Superior temporal gyrus (tissue), 1 donor: ENCODE measurements around the gene ITGB2.
"Not testable (repeated sequence)": the region's sequence is repeated elsewhere in the genome, so short reads cannot be mapped to it uniquely, and the experiment has no call there.

ENCODE experiments used
- DNase-seq: peaks from one replicate; pipeline ENCODE4 v3.0.0-alpha.2; 2016; ENCODE audit errors: extremely low spot score

Gene ITGB2

GRCh38 chr21:44926331-44927101 lies 5.8 kb upstream of the ITGB2 start:
- no peak for DNase-seq

DNA sequence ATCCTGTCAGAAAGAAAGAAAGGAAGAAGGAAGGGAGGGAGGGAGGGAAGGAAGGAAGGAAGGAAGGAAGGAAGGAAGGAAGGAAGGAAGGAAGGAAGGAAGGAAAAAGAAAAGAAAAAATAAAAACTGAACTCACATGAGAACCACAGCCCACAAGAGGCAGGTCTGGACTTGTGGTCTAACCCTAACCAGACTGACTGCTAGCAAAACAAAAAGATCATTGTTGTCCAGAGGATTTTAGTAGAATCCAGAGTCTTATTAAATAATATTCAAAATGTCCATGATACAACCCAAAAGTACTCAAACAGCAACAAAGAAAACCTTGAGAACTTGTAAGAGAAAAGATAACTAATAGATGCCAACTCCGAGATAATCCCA lies 4.7 kb upstream of the ITGB2 start:
- no peak for DNase-seq

- peak; percentile 20 for DNase-seq
Observed at GRCh38 chr21:44924606-44925377, 4.1 kb upstream of the ITGB2 start.

- DNase-seq: no peak
Observed at GRCh38 chr21:44923480-44924084, 2.9 kb upstream of the ITGB2 start.

GRCh38 chr21:44921928-44922327 lies 1.2 kb upstream of the ITGB2 start:
- DNase-seq: no peak

DNA sequence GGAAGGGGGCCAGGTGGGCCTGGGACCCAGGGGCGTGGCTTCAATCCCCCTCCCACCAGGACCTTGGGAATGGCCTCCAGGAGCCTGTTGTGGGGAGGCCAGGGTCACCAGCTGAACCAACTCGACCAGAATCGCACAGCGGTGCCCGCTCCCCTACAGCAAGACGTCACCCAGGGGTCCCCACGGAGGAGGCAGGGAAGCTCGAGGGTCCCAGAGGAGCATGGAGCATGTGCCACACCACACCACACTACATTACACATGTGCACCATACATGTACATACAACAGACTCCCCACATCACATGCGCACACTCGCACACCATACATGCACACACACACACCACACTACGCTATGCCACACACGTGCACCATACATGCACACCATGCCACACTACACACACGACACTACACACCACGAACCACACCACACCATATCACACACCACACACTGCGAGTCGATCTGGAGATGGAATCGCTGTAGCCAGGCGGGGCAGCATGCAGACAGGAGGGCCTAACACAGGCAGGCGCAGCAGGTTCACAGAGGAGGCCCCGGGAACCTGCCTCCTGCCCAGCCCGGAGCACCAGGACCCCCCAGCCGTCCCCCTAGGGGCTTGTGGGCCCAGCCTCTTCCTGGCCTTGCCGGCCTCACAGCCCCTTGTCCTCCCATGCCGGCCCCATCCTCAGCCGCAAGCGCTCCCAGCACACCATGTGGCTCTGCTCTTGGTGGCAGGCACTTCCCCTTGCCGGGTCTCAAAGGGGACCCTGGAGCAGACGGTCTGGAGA lies 596 bp downstream of the ITGB2 start:
- DNase-seq: no peak

DNA sequence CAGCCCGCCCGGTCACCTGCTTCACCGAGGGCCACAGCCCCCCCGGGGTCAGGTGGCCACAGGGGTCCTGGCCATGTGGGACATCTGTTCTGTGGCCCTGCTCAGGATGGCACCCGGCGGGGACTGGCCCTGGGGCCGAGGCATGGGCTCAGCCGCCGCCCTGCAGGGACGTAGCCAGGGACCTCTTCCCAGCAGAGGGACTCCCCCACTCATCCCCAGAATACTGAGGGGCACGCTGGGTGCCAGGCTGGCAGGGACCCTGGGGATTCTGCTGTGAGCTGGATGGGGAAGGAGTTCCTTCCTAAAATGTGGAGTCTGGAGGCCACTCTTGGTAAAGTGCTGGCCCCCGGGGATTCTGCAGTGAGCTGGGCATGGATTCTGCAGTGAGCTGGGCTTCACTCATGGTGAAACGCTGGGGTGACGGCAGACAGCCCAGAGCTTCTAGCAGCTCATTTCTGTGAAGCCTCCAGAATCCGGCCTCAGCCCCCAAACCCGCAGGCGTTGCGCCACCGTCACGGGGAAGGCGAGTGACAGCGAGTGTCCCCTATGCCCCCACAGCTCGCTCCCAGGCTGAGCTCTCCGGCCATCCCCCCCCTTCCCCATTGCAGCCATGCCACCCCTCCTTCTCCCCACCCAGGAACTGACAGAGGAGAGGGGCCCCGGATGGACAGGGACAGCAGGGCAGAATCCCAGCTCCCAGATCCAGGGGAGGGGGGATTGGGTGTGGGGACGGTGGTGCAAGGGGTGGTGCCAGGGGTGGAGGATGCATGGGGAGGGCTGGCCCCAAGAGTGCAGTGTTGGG lies 1.4 kb downstream of the ITGB2 start:
- DNase-seq: no peak

- no peak for DNase-seq
Observed at GRCh38 chr21:44918581-44919033, 2.1 kb downstream of the ITGB2 start.

DNA sequence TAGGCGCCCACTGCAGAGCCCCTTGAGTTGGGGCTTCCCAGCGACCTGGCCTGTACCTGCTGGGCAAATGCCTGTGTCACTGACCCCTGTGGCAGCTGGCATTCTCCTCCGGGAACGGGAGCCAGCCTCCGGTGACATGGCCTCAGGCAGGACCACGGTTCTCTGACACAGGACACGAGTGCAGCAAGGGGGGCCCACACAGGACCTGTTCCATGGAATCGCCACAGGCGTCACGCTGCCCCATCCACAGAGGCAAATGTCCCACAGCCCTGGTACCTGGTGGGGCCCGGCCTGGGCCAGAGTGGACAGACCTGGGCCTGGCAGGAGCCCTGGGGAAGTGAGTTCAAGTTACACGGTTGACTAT lies 2.6 kb downstream of the ITGB2 start:
- DNase-seq: no peak

DNA sequence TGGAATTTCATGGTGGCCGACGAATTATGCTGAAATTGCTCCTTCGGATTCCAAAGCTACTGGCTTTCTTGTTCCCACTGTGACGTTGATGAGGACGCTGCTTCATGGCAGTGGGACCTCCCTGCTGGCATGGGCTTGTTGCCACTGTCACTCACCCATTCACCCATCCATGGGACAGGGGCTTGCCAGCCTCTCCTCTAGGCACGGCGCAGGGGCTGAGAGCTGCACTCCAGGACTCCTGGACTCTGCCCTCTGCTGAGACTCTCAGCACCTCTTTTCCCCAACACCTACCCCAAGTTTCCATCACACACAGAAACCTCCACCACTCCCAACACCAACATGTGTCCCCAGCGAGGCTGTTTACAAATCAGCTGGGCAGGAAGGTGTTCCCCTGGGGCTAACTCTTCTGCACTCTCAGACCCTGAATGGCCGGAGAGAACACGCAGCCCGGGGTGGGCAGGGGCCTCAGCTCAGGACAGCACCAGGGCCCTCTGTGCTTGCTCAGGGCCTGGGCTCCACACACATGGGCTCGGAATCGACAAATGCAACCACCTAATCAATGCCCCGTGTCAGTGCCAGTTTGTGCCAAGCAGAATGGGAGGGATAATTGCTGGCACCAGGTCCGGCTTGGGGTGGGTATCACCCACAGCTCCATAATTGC lies 3.1 kb downstream of the ITGB2 start:
- DNase-seq: no peak

- no peak for DNase-seq
Observed at GRCh38 chr21:44916965-44917364, 3.7 kb downstream of the ITGB2 start.

DNA sequence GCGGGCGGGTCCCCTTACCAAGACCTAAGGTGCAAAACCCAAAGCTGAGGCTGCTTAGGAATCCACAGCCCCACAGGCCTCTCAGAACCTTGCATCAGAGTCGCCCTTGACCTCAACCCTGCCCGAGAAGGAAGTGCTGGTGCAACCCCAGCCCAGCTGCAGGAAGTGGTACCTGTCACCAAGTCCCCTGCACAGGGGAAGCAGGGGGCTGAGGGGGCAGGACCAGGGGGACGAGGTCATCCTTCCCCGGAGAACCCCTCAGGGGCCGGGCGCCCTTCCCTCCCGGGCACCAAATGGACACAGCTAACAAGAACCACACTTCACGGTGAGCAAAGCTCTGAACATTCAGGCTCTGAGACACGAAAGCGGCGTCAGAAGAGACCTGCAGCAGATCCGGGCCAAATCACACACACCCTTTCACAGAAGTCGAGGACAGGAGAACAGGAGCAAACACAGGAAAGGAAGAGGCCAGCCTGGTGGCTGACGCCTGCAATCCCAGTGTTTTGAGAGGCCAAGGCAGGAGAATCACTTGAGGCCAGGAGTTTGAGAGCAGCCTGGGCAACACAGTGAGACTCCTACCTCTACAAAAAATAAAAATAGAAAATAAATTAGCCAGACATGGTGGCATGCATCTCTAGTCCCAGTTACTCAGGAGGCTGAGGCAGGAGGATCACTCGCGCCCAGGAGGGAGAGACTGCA lies 6.4 kb downstream of the ITGB2 start:
- no peak for DNase-seq

GRCh38 chr21:44913425-44914175 lies 7.1 kb downstream of the ITGB2 start:
- no peak for DNase-seq

DNA sequence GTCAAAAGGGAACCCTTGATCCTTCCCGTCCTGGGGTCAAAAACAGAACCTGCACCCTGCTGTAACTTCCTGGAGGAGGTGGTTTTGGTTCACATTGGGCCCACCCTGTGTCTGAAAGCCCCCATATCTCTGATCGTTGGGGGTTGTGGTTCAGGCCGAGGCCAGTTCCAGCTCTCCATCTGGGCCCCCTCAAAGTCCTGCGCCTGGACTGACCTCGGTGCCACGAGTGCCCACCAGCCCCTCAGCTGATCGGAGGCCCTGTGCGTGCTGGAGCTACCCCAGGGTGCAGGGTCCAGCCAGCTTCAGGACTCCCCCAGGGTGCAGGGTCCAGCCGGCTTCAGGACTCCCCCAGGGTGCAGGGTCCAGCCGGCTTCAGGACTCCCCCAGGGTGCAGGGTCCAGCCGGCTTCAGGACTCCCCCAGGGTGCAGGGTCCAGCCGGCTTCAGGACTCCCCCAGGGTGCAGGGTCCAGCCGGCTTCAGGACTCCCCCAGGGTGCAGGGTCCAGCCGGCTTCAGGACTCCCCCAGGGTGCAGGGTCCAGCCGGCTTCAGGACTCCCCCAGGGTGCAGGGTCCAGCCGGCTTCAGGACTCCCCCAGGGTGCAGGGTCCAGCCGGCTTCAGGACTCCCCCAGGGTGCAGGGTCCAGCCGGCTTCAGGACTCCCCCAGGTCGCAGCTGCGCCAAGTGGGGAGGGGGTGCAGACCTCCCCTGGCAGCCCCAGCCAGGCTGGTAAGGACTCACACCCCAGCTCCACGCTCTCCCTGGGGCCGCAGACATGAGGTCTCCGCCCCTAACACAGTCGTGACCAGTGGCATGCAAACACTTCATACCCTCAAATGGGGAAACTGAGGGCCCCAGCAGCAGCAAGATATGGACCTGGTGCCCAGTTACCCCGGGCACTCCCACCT lies 7.9 kb downstream of the ITGB2 start:
- DNase-seq: not testable (repeated sequence)

GRCh38 chr21:44912158-44912473 lies 8.6 kb downstream of the ITGB2 start:
- DNase-seq: no peak

- DNase-seq: peak; percentile 53
Observed at GRCh38 chr21:44911384-44912157, 9.1 kb downstream of the ITGB2 start.

GRCh38 chr21:44911068-44911383 lies 9.7 kb downstream of the ITGB2 start:
- no peak for DNase-seq
